ENCODE data around the gene NDP.

DNA sequence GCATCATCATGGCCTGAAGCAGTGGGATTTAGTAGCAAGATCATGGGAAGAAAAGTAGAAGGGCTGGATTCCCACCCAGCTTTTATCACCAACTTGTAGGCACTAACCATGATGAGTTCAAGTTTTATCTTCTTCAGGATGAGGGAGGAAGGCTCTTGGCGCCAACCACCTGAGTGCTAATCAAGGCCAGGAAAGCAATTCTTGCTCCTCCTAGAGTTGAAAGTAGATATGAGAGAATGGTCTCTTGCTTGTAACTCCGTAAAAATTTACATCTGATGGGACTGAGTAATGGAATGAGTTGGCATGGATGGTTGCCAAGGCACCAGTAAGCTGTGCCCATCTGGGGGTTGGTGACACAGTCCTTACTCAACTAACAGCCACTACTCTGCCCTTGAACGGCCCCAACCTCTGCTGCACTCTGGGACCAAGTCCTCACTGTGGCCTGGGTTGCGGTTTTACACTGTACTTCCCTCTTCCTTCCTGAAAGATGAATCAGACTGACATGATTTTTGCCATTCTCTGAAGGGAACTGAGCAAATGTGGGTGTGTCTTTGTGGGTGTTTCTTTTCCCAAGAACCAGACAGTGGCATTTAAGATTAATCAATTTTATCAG is 39.4 kb upstream of the NDP start:
- TF ChIP-seq, protein P1, sequence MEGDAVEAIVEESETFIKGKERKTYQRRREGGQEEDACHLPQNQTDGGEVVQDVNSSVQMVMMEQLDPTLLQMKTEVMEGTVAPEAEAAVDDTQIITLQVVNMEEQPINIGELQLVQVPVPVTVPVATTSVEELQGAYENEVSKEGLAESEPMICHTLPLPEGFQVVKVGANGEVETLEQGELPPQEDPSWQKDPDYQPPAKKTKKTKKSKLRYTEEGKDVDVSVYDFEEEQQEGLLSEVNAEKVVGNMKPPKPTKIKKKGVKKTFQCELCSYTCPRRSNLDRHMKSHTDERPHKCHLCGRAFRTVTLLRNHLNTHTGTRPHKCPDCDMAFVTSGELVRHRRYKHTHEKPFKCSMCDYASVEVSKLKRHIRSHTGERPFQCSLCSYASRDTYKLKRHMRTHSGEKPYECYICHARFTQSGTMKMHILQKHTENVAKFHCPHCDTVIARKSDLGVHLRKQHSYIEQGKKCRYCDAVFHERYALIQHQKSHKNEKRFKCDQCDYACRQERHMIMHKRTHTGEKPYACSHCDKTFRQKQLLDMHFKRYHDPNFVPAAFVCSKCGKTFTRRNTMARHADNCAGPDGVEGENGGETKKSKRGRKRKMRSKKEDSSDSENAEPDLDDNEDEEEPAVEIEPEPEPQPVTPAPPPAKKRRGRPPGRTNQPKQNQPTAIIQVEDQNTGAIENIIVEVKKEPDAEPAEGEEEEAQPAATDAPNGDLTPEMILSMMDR (IDR thresholded peaks at IDR 0.05): no peak
- no peak for TF ChIP-seq POLR2A (IDR thresholded peaks at IDR 0.05)

Measured in right lobe of liver (tissue), 4 donors.